SK-N-SH treated with all-trans-retinoic acid at 6 μM for 48 hours (cell line): ENCODE data around the gene EIF4G1.

Experiments used
- ARNTL ChIP-seq: fragments of 450-650 bp; formaldehyde crosslinking; IDR thresholded peaks from 2 replicates; pipeline ENCODE4 v1.5.0; 2020; ENCODE audit warnings: low read depth, mild to moderate bottlenecking, moderate library complexity, borderline replicate concordance
- CREB5 ChIP-seq: fragments of 250-450 bp; sonication (Bioruptor Pico); IDR thresholded peaks from 2 replicates; pipeline ENCODE4 v1.5.1; 2020; ENCODE audit warnings: low read depth, mild to moderate bottlenecking, moderate library complexity
- CSDC2 ChIP-seq: fragments of 250-450 bp; sonication (Bioruptor Pico); IDR thresholded peaks from 2 replicates; pipeline ENCODE4 v1.5.0; 2020; ENCODE audit warnings: mild to moderate bottlenecking, moderate library complexity
- CSRNP3 ChIP-seq: fragments of 250-450 bp; sonication (Bioruptor Pico); IDR thresholded peaks from 2 replicates; pipeline ENCODE4 v1.5.1; 2021; ENCODE audit warnings: mild to moderate bottlenecking, moderate library complexity
- ESRRG ChIP-seq: fragments of 250-450 bp; sonication (Bioruptor Pico); IDR thresholded peaks from 2 replicates; pipeline ENCODE4 v1.6.1; 2021; ENCODE audit warnings: mild to moderate bottlenecking
- OSR1 ChIP-seq: fragments of 250-450 bp; sonication (Bioruptor Pico); IDR thresholded peaks from 2 replicates; pipeline ENCODE4 v1.8.0; 2022; ENCODE audit warnings: moderate library complexity, mild to moderate bottlenecking, inconsistent platforms
- PATZ1 ChIP-seq: fragments of 250-450 bp; sonication (Bioruptor Pico); IDR thresholded peaks from 2 replicates; pipeline ENCODE4 v1.8.0; 2020; ENCODE audit warnings: mild to moderate bottlenecking, moderate library complexity, borderline replicate concordance
- RARB ChIP-seq: fragments of 250-450 bp; sonication (Bioruptor Pico); IDR thresholded peaks from 2 replicates; pipeline ENCODE4 v1.8.0; 2021; ENCODE audit warnings: mild to moderate bottlenecking, moderate library complexity
- SNAI2 ChIP-seq: fragments of 250-450 bp; sonication (Bioruptor Pico); IDR thresholded peaks from 2 replicates; pipeline ENCODE4 v1.5.0; 2020; ENCODE audit warnings: mild to moderate bottlenecking, moderate library complexity
- TOX ChIP-seq: fragments of 250-450 bp; sonication (Bioruptor Pico); IDR thresholded peaks from 2 replicates; pipeline ENCODE4 v1.8.0; 2021; ENCODE audit warnings: mild to moderate bottlenecking, moderate library complexity, borderline replicate concordance
- ZFP3 ChIP-seq: fragments of 250-450 bp; sonication (Bioruptor Pico); IDR thresholded peaks from 2 replicates; pipeline ENCODE4 v1.5.0; 2020; ENCODE audit warnings: mild to moderate bottlenecking, moderate library complexity
- ZFP30 ChIP-seq: fragments of 450-650 bp; formaldehyde crosslinking; IDR thresholded peaks from 2 replicates; pipeline ENCODE4 v1.5.0; 2022; ENCODE audit warnings: mild to moderate bottlenecking, moderate library complexity
- ZNF565 ChIP-seq: fragments of 450-650 bp; formaldehyde crosslinking; conservative IDR thresholded peaks from 2 replicates; pipeline ENCODE4 v1.5.0; 2020; ENCODE audit warnings: low read depth, mild to moderate bottlenecking, moderate library complexity
- ZNF8 ChIP-seq: fragments of 450-650 bp; formaldehyde crosslinking; IDR thresholded peaks from 2 replicates; pipeline ENCODE4 v1.5.0; 2020; ENCODE audit warnings: mild to moderate bottlenecking, moderate library complexity

- TF ChIP-seq CSRNP3: no peak
- TF ChIP-seq ZFP30 (CRISPR knock-in tag): no peak
- TF ChIP-seq PATZ1: no peak
- no peak for TF ChIP-seq SNAI2 (CRISPR knock-in tag)
- no peak for TF ChIP-seq ZFP3
- no peak for TF ChIP-seq ZNF8 (CRISPR knock-in tag)
- TF ChIP-seq ARNTL (CRISPR knock-in tag): no peak
- TF ChIP-seq OSR1 (CRISPR knock-in tag): no peak
- no peak for TF ChIP-seq CSDC2 (CRISPR knock-in tag)
- TF ChIP-seq TOX (CRISPR knock-in tag): no peak
- no peak for TF ChIP-seq RARB (CRISPR knock-in tag)
- TF ChIP-seq ZNF565: no peak
- TF ChIP-seq CREB5 (CRISPR knock-in tag): no peak
- no peak for TF ChIP-seq ESRRG (CRISPR knock-in tag)
Observed at GRCh38 chr3:184382326-184383032, 68.1 kb downstream of the EIF4G1 start.
